CD4-positive, alpha-beta T cell (primary cell): ENCODE data around the gene DGKI. TPM values are rescaled to one million over a fixed set of nuclear protein-coding genes. Genes with fewer than 3 reads are reported as not detected.

Source experiments
- ATAC-seq: fragments of 200-7000 bp; cut with Tn5 transposase; one replicate; pipeline ENCODE4 v1.10.0; 2022; ENCODE audit warnings: mild to moderate bottlenecking; ENCODE audit not compliant: poor library complexity
- CTCF ChIA-PET: fragments of 350-600 bp; sonication (Branson Sonifier 250); formaldehyde crosslinking; loops from one replicate; lab custom pipeline; 2021; ENCODE audit warnings: antibody characterized with exemption, inconsistent platforms; lab: Charles Lee
- POLR2A ChIA-PET: fragments of 350-600 bp; sonication (Branson Sonifier 250); formaldehyde crosslinking; loops from one replicate; lab custom pipeline; 2021; ENCODE audit warnings: antibody characterized with exemption, inconsistent platforms; lab: Charles Lee
- DNase-seq, 14 experiments: peaks; one replicate each; pipeline ENCODE4 v3.0.0-alpha.2; 2013 to 2020; ENCODE audit warnings: mixed read lengths in 2 of 14
- H3K27ac ChIP-seq, 2 donors: one replicate each; pipeline versions ENCODE4 v1.5.1 to v1.7.0; 2013; ENCODE audit warnings: low read length in 2 of 2, low read depth in 1 of 2, mild to moderate bottlenecking in 1 of 2
- H3K27me3 ChIP-seq, 2 experiments: 1 replicate in 1 of 2; 2 replicates in 1 of 2; pipeline versions ENCODE4 v1.6.1 to v1.7.0; 2013; ENCODE audit warnings: low read length in 2 of 2, control low read depth in 1 of 2, mild to moderate bottlenecking in 1 of 2, moderate library complexity in 1 of 2; ENCODE audit not compliant: insufficient read depth in 2 of 2, control insufficient read depth in 1 of 2
- H3K36me3 ChIP-seq: one replicate; pipeline ENCODE4 v1.6.1; 2013; ENCODE audit warnings: low read length, control low read depth; ENCODE audit not compliant: insufficient read depth
- H3K4me1 ChIP-seq: one replicate; pipeline ENCODE4 v1.6.1; 2013; ENCODE audit warnings: low read length, control low read depth; ENCODE audit not compliant: insufficient read depth
- H3K4me3 ChIP-seq: one replicate; pipeline ENCODE4 v1.5.1; 2013; ENCODE audit warnings: mild to moderate bottlenecking, low read length, moderate library complexity
- H3K9me3 ChIP-seq, 2 experiments: 1 replicate in 1 of 2; 2 replicates in 1 of 2; pipeline versions ENCODE4 v1.6.1 to v1.7.0; 2013; ENCODE audit warnings: low read length in 2 of 2, mild to moderate bottlenecking in 2 of 2, control low read depth in 1 of 2, moderate library complexity in 1 of 2; ENCODE audit not compliant: control insufficient read depth in 1 of 2, insufficient read depth in 1 of 2
- H3K27ac Mint-ChIP-seq: one replicate; pipeline ENCODE4 v1.8.0; 2020; ENCODE audit warnings: mixed read lengths
- H3K27me3 Mint-ChIP-seq: one replicate; pipeline ENCODE4 v1.8.0; 2021; ENCODE audit warnings: mixed read lengths
- H3K36me3 Mint-ChIP-seq: one replicate; pipeline ENCODE4 v1.8.0; 2021; ENCODE audit warnings: low read depth, mixed read lengths
- H3K4me1 Mint-ChIP-seq: one replicate; pipeline ENCODE4 v1.8.0; 2021; ENCODE audit warnings: low read depth, mixed read lengths
- H3K4me3 Mint-ChIP-seq: one replicate; pipeline ENCODE4 v1.8.0; 2020; ENCODE audit warnings: mild to moderate bottlenecking, mixed read lengths
- H3K9me3 Mint-ChIP-seq: one replicate; pipeline ENCODE4 v1.8.0; 2020; ENCODE audit warnings: mixed read lengths
- intact Hi-C, 2 experiments: fragments of 100-400 bp; cut with DNase I in 1 of 2; cut with micrococcal nuclease in 1 of 2; formaldehyde crosslinking; loops; one replicate each; pipeline versions ENCODE4 v1.15.1 to v1.9.0; 2023 to 2025; cut with DNase I, micrococcal nuclease
- total RNA-seq, 174 experiments: library from RNA in 2 of 174; stranded (reverse) in 2 of 174; gene quantifications; one replicate each; pipeline ENCODE4 v1.2.3 and lab custom pipeline; 2021 to 2026
- TF ChIP-seq, protein P1 (sequence below): fragments of 200-600 bp; IDR thresholded peaks from one replicate; pipeline ENCODE4 v1.8.0; 2022; ENCODE audit warnings: antibody characterized with exemption, mild to moderate bottlenecking

Gene DGKI
- total RNA-seq, 2 experiments from 2014 or later: not detected

DNA sequence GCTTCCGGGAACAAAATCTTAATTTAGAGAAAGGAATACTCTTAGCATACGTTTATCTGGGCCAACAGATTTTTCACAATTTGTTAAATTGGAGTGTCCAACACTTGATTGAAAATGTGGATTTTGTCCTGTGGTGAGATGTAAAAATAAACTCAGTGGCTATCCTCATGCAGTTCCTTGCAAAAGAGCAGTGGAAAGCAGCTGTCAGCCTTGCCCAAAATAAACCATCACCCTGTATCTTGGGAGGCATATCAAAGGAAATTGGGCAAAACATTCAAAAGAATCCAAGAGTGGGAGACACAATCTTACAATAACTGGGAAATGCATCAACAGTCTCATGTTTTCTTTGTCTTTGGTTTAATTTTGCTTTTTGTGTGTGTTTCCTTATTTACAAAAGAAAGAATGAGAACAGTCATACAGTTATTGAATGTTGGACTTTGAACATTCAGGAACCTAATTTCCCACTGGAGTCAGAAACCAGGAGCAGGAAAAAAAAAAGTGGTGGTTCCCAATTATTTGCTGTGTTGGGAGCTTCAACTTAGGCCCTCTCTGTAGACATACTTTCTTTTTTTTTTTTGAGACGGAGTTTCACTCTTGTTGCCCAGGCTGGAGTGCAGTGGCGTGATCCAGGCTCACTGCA is 44.4 kb upstream of the DGKI start:
- no peaks in the 10 kb centered on the region for H3K9me3 ChIP-seq
- intact Hi-C loops: loop anchor here in 1 of 2 experiments (10.0 kb wide), 1 partner anchor 286 kb away; no protein-coding TSS in a partner anchor
- CTCF ChIA-PET: no interaction called here
- no peaks in the 10 kb centered on the region for H3K27me3 ChIP-seq
- no peaks in the 10 kb centered on the region for H3K27me3 Mint-ChIP-seq
- H3K27ac ChIP-seq: no peak overlapping the region
- ATAC-seq: no peak
- POLR2A ChIA-PET: no interaction called here
- H3K4me1 Mint-ChIP-seq: no peaks in the 10 kb centered on the region
- TF ChIP-seq, protein P1, sequence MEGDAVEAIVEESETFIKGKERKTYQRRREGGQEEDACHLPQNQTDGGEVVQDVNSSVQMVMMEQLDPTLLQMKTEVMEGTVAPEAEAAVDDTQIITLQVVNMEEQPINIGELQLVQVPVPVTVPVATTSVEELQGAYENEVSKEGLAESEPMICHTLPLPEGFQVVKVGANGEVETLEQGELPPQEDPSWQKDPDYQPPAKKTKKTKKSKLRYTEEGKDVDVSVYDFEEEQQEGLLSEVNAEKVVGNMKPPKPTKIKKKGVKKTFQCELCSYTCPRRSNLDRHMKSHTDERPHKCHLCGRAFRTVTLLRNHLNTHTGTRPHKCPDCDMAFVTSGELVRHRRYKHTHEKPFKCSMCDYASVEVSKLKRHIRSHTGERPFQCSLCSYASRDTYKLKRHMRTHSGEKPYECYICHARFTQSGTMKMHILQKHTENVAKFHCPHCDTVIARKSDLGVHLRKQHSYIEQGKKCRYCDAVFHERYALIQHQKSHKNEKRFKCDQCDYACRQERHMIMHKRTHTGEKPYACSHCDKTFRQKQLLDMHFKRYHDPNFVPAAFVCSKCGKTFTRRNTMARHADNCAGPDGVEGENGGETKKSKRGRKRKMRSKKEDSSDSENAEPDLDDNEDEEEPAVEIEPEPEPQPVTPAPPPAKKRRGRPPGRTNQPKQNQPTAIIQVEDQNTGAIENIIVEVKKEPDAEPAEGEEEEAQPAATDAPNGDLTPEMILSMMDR: no peak
- no peak overlapping the region for H3K4me3 Mint-ChIP-seq
- no peak overlapping the region for H3K27ac Mint-ChIP-seq
- H3K4me1 ChIP-seq: no peaks in the 10 kb centered on the region
- peaks cover 65% of the 10 kb centered on the region for H3K36me3 Mint-ChIP-seq
- H3K4me3 ChIP-seq: no peak overlapping the region
- peaks cover 52% of the 10 kb centered on the region for H3K36me3 ChIP-seq
- no peaks in the 10 kb centered on the region for H3K9me3 Mint-ChIP-seq
- no peak for DNase-seq

DNA sequence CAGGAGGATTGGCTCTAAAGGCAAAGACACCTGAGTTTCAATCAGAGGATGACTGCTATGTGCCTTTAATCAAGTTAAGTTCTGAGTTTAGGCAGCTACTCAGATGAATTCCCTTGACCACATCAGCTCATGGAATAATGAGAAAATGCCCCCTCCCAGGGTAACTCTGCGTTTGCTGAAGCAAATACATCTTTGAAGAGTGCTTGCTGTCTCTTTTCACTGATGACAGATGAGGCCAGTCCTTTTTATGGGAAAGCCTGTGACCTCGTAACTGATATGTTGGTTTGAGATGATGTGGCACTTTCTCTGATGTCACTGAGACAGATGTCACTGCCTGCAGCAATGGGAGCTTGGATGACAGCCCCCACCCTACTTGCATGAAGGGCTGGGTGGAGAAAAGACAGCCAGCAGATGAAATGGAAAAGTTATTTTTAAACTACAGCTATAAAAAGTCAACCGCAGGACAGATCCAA is 43.7 kb upstream of the DGKI start:
- ATAC-seq (no peak), DNase-seq (no peak)
- TF ChIP-seq, protein P1: no peak
- intact Hi-C loops: loop anchor here in 1 of 2 experiments (10.0 kb wide), 1 partner anchor 286 kb away; no protein-coding TSS in a partner anchor
- no peak overlapping the region for H3K4me3 Mint-ChIP-seq
- POLR2A ChIA-PET: no interaction called here
- no peaks in the 10 kb centered on the region for H3K4me1 Mint-ChIP-seq
- H3K4me3 ChIP-seq: no peak overlapping the region
- H3K27ac Mint-ChIP-seq: no peak overlapping the region
- CTCF ChIA-PET: no interaction called here
- H3K36me3 Mint-ChIP-seq: peaks cover 66% of the 10 kb centered on the region
- H3K27ac ChIP-seq: no peak overlapping the region
- no peaks in the 10 kb centered on the region for H3K4me1 ChIP-seq
- no peaks in the 10 kb centered on the region for H3K9me3 ChIP-seq
- no peaks in the 10 kb centered on the region for H3K9me3 Mint-ChIP-seq
- no peaks in the 10 kb centered on the region for H3K27me3 Mint-ChIP-seq
- peaks cover 48% of the 10 kb centered on the region for H3K36me3 ChIP-seq
- no peaks in the 10 kb centered on the region for H3K27me3 ChIP-seq

DNA sequence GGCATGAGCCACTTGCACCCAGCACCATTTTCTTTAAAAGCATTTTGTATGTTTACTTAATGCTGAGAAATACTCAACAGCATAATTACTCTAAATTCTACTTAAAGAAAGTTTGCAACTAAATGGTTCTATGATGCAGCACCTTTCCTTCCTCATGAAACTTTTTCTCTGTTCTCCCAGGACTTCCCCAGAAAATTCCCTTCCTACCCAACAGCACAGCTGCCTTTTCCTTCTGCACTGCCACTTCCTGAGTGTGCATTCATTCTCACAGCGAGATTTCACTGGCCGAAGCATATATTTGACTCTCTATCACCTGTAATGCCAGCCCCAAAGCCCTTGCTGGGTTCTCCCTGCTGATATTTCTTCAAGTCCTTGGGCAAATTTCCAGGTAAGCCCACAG is 41.5 kb upstream of the DGKI start:
- H3K4me3 Mint-ChIP-seq: no peak overlapping the region

More for the DNA sequence above, 41.5 kb upstream of the DGKI start:
- intact Hi-C loops: no loop called here
- ChIA-PET CTCF (no interaction called here), POLR2A (no interaction called here)
- H3K9me3 ChIP-seq: no peaks in the 10 kb centered on the region
- no peaks in the 10 kb centered on the region for H3K4me1 ChIP-seq
- TF ChIP-seq, protein P1: no peak
- Mint-ChIP-seq H3K4me1 (no peaks in the 10 kb centered on the region), H3K27me3 (no peaks in the 10 kb centered on the region), H3K36me3 (peaks cover 67% of the 10 kb centered on the region), H3K9me3 (no peaks in the 10 kb centered on the region), H3K27ac (no peak overlapping the region)
- H3K27me3 ChIP-seq: no peaks in the 10 kb centered on the region
- H3K4me3 ChIP-seq: no peak overlapping the region
- H3K36me3 ChIP-seq: peaks cover 47% of the 10 kb centered on the region
- no peak for DNase-seq
- ATAC-seq: no peak
- no peak overlapping the region for H3K27ac ChIP-seq
